GM12892 (cell line): Measurements from ENCODE around the gene NATD1.

Experiments used
- POLR2A ChIP-seq: IDR thresholded peaks from 2 replicates; pipeline ENCODE4 v1.6.1; 2011; ENCODE audit warnings: low read depth, low read length, control low read depth
- POLR2AphosphoS5 ChIP-seq: IDR thresholded peaks from 2 replicates; pipeline ENCODE4 v1.6.1; 2011; ENCODE audit warnings: low read depth, low read length, control low read depth
- TAF1 ChIP-seq: IDR thresholded peaks from 2 replicates; pipeline ENCODE4 v1.6.1; 2011; ENCODE audit warnings: low read depth, mild to moderate bottlenecking, control low read depth, low read length, borderline replicate concordance

- TF ChIP-seq POLR2A (no peak), POLR2AphosphoS5 (no peak), TAF1 (no peak)
Measured at GRCh38 chr17:21272250-21272649, 19.0 kb upstream of the NATD1 start.
